ENCODE measurements around the gene BCL6. TPM values are rescaled to one million over a fixed set of nuclear protein-coding genes. Genes with fewer than 3 reads are reported as not detected.
A peak's percentile ranks its signal among the peaks of the same experiment; 100 is the strongest.

Gene BCL6
- total RNA-seq, 4 donors from 2014 or later = 6.6 to 188 (median 51.0) TPM

DNA sequence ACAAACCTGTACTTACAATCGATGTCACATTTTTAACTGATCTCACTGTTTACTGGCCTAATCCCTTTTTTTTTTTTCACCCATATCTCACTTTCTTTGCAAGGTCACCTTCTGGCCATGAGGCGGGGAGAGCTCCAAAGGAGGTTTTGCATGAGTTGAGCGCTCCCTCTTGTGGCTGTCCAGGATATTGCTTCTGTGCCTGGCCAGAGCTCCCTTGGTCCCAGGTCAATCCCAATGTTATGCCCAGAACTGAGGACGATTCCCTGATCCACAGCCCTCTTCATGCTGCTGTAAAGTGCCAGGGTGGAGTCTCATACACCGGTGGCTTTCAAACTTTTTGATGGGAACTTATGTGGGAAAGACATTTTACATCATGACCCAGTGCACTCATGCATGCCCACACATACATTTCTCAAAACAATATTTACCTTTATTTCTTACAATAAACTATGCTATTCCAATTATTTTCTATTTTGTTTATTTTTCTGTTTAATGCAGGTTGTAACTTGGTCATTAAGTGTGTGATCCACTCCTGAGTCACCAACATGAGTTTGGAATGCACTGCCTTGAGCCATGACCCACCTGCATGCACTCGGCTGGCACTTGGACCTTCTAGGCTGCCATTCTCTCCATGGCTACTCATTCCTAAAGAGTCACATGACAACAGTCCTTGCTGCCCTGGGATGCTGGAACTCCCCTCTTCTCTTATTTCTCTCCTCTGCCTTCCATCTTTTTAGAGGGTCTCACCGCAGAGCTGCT, 65.5 kb downstream of the BCL6 start:
- Histone ChIP-seq H3K36me3 (no peaks in the 10 kb centered on the region), H3K9me3 (no peaks in the 10 kb centered on the region), H3K4me3 (no peak overlapping the region), H3K27me3 (no peaks in the 10 kb centered on the region), H3K27ac (no peak overlapping the region), H3K4me1 (no peaks in the 10 kb centered on the region)
- TF ChIP-seq, protein P1, sequence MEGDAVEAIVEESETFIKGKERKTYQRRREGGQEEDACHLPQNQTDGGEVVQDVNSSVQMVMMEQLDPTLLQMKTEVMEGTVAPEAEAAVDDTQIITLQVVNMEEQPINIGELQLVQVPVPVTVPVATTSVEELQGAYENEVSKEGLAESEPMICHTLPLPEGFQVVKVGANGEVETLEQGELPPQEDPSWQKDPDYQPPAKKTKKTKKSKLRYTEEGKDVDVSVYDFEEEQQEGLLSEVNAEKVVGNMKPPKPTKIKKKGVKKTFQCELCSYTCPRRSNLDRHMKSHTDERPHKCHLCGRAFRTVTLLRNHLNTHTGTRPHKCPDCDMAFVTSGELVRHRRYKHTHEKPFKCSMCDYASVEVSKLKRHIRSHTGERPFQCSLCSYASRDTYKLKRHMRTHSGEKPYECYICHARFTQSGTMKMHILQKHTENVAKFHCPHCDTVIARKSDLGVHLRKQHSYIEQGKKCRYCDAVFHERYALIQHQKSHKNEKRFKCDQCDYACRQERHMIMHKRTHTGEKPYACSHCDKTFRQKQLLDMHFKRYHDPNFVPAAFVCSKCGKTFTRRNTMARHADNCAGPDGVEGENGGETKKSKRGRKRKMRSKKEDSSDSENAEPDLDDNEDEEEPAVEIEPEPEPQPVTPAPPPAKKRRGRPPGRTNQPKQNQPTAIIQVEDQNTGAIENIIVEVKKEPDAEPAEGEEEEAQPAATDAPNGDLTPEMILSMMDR (IDR thresholded peaks at IDR 0.05) = peak; percentile 85 to 89 (median 86)
- TF ChIP-seq POLR2A (IDR thresholded peaks at IDR 0.05) = no peak
- DNase-seq = peak; percentile 76 to 79
- intact Hi-C loops (cut with DNase I; ENCODE audit: low total_unique reads) = loop anchor here (10.0 kb wide), 2 partner anchors 355 to 455 kb away; no protein-coding TSS in a partner anchor

DNA sequence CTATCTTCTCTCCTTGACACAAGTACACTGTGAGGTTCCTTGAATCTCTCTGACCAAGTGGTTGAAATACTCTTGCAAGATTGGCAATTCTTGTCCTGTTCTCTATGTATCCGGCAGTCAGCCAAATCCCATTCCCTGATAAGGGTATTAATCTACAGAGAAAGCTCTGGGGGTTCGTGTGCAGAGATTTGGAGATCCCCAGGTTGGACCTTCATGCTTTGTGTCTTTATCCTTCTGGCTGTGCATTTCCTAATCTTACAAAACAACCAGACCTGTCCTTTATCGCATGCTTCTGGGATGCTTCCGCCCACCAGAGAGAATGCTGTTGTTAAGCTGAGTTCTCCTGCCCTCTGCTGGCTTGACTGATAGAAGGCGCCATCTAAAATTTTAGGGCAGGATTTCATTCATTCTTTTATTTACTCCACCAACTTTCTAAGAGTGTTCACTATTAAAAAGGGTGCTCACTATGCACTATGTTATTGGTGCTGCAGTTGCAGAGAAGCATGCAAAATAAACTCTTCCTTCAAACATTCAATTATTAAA, 66.5 kb downstream of the BCL6 start:
- Histone ChIP-seq H3K27me3 (no peaks in the 10 kb centered on the region), H3K36me3 (no peaks in the 10 kb centered on the region), H3K4me3 (no peak overlapping the region), H3K4me1 (no peaks in the 10 kb centered on the region), H3K27ac (no peak overlapping the region), H3K9me3 (no peaks in the 10 kb centered on the region)
- intact Hi-C loops (cut with DNase I; ENCODE audit: low total_unique reads) = loop anchor here (10.0 kb wide), 2 partner anchors 354 to 454 kb away; no protein-coding TSS in a partner anchor
- peak in 1 of 2 donors; percentile 39 for DNase-seq
- TF ChIP-seq POLR2A (IDR thresholded peaks at IDR 0.05) = no peak
- TF ChIP-seq, protein P1 (IDR thresholded peaks at IDR 0.05) = peak; percentile 32 to 58 (median 54)

DNA sequence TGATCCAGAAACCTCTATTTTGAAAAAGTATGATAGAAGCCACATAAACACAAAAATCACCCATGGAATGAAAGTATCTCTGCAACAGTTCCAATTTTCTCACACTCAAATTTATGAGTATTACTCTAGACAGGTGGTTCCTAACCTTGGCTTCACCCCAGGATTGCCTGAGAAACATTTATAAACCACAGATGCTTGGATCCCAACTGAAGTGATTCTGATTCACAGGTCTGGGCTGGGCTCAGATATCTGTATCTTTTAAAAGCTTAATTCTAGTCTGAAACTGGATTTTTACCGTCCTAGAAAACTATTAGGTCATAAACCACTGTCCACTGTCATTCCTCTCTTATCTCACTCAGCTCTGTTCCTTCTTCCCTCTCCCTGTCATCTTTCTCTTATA, 67.7 kb downstream of the BCL6 start:
- Histone ChIP-seq H3K27me3 (no peaks in the 10 kb centered on the region), H3K36me3 (no peaks in the 10 kb centered on the region), H3K27ac (no peak overlapping the region), H3K4me3 (no peak overlapping the region), H3K9me3 (no peaks in the 10 kb centered on the region), H3K4me1 (no peaks in the 10 kb centered on the region)
- intact Hi-C loops (cut with DNase I; ENCODE audit: low total_unique reads) = loop anchor here (10.0 kb wide), 2 partner anchors 353 to 453 kb away; no protein-coding TSS in a partner anchor
- DNase-seq = no peak
- no peak for TF ChIP-seq POLR2A (IDR thresholded peaks at IDR 0.05)
- TF ChIP-seq, protein P1 (IDR thresholded peaks at IDR 0.05) = no peak

DNA sequence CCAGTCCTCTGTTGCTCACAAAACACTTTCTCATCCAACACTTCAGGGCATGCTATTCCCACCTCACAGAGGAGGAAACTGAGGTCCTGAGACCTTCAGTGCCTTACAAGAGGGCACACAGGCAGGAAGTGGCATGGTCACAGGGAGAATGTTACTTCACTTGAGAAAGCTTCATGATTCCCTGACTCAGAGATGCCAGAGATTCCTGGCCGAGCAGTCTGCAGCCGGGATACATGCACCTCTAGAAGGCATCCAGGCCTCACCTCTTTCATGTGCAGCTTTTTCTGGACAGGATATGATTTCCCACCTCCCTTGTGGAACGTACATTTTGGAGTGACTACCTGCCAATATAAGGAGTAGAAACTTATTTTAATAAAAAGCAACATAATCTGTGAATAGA, 72.3 kb downstream of the BCL6 start:
- no peaks in the 10 kb centered on the region for H3K27me3 ChIP-seq
- no peak for DNase-seq
- no peak for TF ChIP-seq POLR2A (IDR thresholded peaks at IDR 0.05)
- TF ChIP-seq, protein P1 (IDR thresholded peaks at IDR 0.05) = no peak
- no peaks in the 10 kb centered on the region for H3K36me3 ChIP-seq
- H3K4me1 ChIP-seq = no peaks in the 10 kb centered on the region
- H3K27ac ChIP-seq = no peak overlapping the region
- intact Hi-C loops (cut with DNase I; ENCODE audit: low total_unique reads) = loop anchor here (10.0 kb wide), 2 partner anchors 348 to 448 kb away; no protein-coding TSS in a partner anchor
- no peaks in the 10 kb centered on the region for H3K9me3 ChIP-seq
- H3K4me3 ChIP-seq = no peak overlapping the region

Other genes starting within 250 kb of the BCL6 start
- gene SST, start 75.1 kb downstream of the BCL6 start, total RNA-seq = under 1 TPM in 1 of 4 donors, not detected in 3; 0.90 TPM
- not detected for gene RTP2, start 42.9 kb downstream of the BCL6 start, total RNA-seq

All from uterus (tissue), 4 donors.